Hematopoietic multipotent progenitor cell (in vitro differentiated cells): ENCODE data around the gene RAPGEF5. TPM values are rescaled to one million over a fixed set of nuclear protein-coding genes. Genes with fewer than 3 reads are reported as not detected.

Source experiments
- DNase-seq, 3 donors: peaks; one replicate each; pipeline ENCODE4 v3.0.0-alpha.2; 2011 to 2015; ENCODE audit warnings: low read depth in 2 of 3, low spot score in 2 of 3
- total RNA-seq: library from RNA; depleted of rRNA; stranded (reverse); fragments of >200 nt; gene quantifications from one replicate; pipeline ENCODE4 v1.2.3, GENCODE V29; 2012

Gene RAPGEF5
- total RNA-seq, result 0.27 TPM

GRCh38 chr7:22356701-22357310 lies at the start of gene RAPGEF5:
Gene RAPGEF5 (minus strand): TSS chr7:22357154. CDS start chr7:22357060, 94 bp downstream.
- peak in 2 of 3 donors; percentile 23 to 27 for DNase-seq

- DNase-seq, result no peak
Measured at GRCh38 chr7:22406715-22407114, 49.8 kb upstream of the RAPGEF5 start.

- no peak for DNase-seq
Measured at GRCh38 chr7:22404421-22405023, 47.6 kb upstream of the RAPGEF5 start.

GRCh38 chr7:22403344-22403743 lies 46.4 kb upstream of the RAPGEF5 start:
- no peak for DNase-seq

GRCh38 chr7:22402250-22402649 lies 45.3 kb upstream of the RAPGEF5 start:
- no peak for DNase-seq

- DNase-seq, result no peak
Measured at GRCh38 chr7:22400936-22401553, 44.1 kb upstream of the RAPGEF5 start.

GRCh38 chr7:22400150-22400814 lies 43.3 kb upstream of the RAPGEF5 start:
- no peak for DNase-seq

- DNase-seq, result no peak
Measured at GRCh38 chr7:22399546-22399945, 42.6 kb upstream of the RAPGEF5 start.

GRCh38 chr7:22399091-22399490 lies 42.1 kb upstream of the RAPGEF5 start:
- no peak for DNase-seq

- DNase-seq, result no peak
Measured at GRCh38 chr7:22397981-22398380, 41.0 kb upstream of the RAPGEF5 start.

GRCh38 chr7:22395222-22395621 lies 38.3 kb upstream of the RAPGEF5 start:
- no peak for DNase-seq

- DNase-seq, result no peak
Measured at GRCh38 chr7:22394739-22395138, 37.8 kb upstream of the RAPGEF5 start.

GRCh38 chr7:22393913-22394729 lies 37.2 kb upstream of the RAPGEF5 start:
- DNase-seq, result no peak

- DNase-seq, result no peak
Measured at GRCh38 chr7:22390516-22390915, 33.6 kb upstream of the RAPGEF5 start.

GRCh38 chr7:22389892-22390291 lies 32.9 kb upstream of the RAPGEF5 start:
- DNase-seq, result no peak

- DNase-seq, result no peak
Measured at GRCh38 chr7:22387583-22387982, 30.6 kb upstream of the RAPGEF5 start.

GRCh38 chr7:22386865-22387264 lies 29.9 kb upstream of the RAPGEF5 start:
- DNase-seq, result no peak

GRCh38 chr7:22386206-22386858 lies 29.4 kb upstream of the RAPGEF5 start:
- no peak for DNase-seq

GRCh38 chr7:22385326-22385725 lies 28.4 kb upstream of the RAPGEF5 start:
- DNase-seq, result no peak

GRCh38 chr7:22380333-22380732 lies 23.4 kb upstream of the RAPGEF5 start:
- DNase-seq, result no peak
